HK-2 (cell line): ENCODE measurements around the gene FAM120C.

Source experiments
- DNase-seq: peaks from one replicate; pipeline ENCODE4 v3.0.0-alpha.2; 2018; ENCODE audit not compliant: unreplicated experiment

FAM120C gene

GRCh38 chrX:54043056-54043455 lies 140.0 kb downstream of the FAM120C start:
- peak; percentile 1 for DNase-seq

GRCh38 chrX:54042609-54043021 lies 140.4 kb downstream of the FAM120C start:
- peak; percentile 62 for DNase-seq

GRCh38 chrX:54030329-54030728 lies 152.7 kb downstream of the FAM120C start:
- DNase-seq = no peak

- no peak for DNase-seq
Observed at GRCh38 chrX:54029529-54030143, 153.4 kb downstream of the FAM120C start.

GRCh38 chrX:54024350-54024749 lies 158.7 kb downstream of the FAM120C start:
- DNase-seq = no peak
